ENCODE data around the gene PRODH2.
"Not testable (repeated sequence)": the region's sequence is repeated elsewhere in the genome, so short reads cannot be mapped to it uniquely, and the experiment has no call there.

The PRODH2 gene

GRCh38 chr19:35780717-35781116, 31.9 kb downstream of the PRODH2 start:
- no peak for DNase-seq

GRCh38 chr19:35780058-35780457, 32.6 kb downstream of the PRODH2 start:
- no peak for DNase-seq

- DNase-seq = no peak
Measured at GRCh38 chr19:35779033-35779432, 33.6 kb downstream of the PRODH2 start.

- DNase-seq = no peak
Measured at GRCh38 chr19:35777961-35778360, 34.7 kb downstream of the PRODH2 start.

- no peak for DNase-seq
Measured at GRCh38 chr19:35777086-35777841, 35.4 kb downstream of the PRODH2 start.

- DNase-seq = no peak
Measured at GRCh38 chr19:35776102-35776788, 36.4 kb downstream of the PRODH2 start.

- DNase-seq = peak; percentile 97
Measured at GRCh38 chr19:35775298-35776101, 37.1 kb downstream of the PRODH2 start, which contains the start of gene ARHGAP33. Gene ARHGAP33 (plus strand): TSS chr19:35775564. CDS start chr19:35775659, 95 bp downstream.

- DNase-seq = no peak
Measured at GRCh38 chr19:35775046-35775297, 37.7 kb downstream of the PRODH2 start.

GRCh38 chr19:35774274-35775045, 38.2 kb downstream of the PRODH2 start:
- no peak for DNase-seq

- no peak for DNase-seq
Measured at GRCh38 chr19:35773020-35773806, 39.4 kb downstream of the PRODH2 start.

- DNase-seq = not testable (repeated sequence)
Measured at GRCh38 chr19:35772362-35772761, 40.3 kb downstream of the PRODH2 start.

- no peak for DNase-seq
Measured at GRCh38 chr19:35768082-35768421, 44.6 kb downstream of the PRODH2 start.

GRCh38 chr19:35767288-35768081, 45.2 kb downstream of the PRODH2 start:
- no peak for DNase-seq

GRCh38 chr19:35766571-35767104, 46.0 kb downstream of the PRODH2 start:
- DNase-seq = no peak

- no peak for DNase-seq
Measured at GRCh38 chr19:35764432-35765315, 48.0 kb downstream of the PRODH2 start.

GRCh38 chr19:35760711-35761349, 51.8 kb downstream of the PRODH2 start:
- no peak for DNase-seq

GRCh38 chr19:35759697-35760096, 52.9 kb downstream of the PRODH2 start:
- DNase-seq = no peak

GRCh38 chr19:35757749-35758608, 54.7 kb downstream of the PRODH2 start, which contains the start of gene PROSER3:
Gene PROSER3 (plus strand): TSS chr19:35758176. CDS start chr19:35758216, 40 bp downstream.
- DNase-seq = peak; percentile 100
